Measurements from ENCODE around the gene SH2D3C. TPM values are rescaled to one million over a fixed set of nuclear protein-coding genes. Genes with fewer than 3 reads are reported as not detected.

SH2D3C gene, protein sequence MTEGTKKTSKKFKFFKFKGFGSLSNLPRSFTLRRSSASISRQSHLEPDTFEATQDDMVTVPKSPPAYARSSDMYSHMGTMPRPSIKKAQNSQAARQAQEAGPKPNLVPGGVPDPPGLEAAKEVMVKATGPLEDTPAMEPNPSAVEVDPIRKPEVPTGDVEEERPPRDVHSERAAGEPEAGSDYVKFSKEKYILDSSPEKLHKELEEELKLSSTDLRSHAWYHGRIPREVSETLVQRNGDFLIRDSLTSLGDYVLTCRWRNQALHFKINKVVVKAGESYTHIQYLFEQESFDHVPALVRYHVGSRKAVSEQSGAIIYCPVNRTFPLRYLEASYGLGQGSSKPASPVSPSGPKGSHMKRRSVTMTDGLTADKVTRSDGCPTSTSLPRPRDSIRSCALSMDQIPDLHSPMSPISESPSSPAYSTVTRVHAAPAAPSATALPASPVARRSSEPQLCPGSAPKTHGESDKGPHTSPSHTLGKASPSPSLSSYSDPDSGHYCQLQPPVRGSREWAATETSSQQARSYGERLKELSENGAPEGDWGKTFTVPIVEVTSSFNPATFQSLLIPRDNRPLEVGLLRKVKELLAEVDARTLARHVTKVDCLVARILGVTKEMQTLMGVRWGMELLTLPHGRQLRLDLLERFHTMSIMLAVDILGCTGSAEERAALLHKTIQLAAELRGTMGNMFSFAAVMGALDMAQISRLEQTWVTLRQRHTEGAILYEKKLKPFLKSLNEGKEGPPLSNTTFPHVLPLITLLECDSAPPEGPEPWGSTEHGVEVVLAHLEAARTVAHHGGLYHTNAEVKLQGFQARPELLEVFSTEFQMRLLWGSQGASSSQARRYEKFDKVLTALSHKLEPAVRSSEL
- total RNA-seq: 77.8 and 95.6 TPM in 2 replicates

GRCh38 chr9:127778280-127779135 lies at the start of gene SH2D3C:
TSS of gene SH2D3C (minus strand) at chr9:127778666. CDS start at chr9:127778627, 39 bp downstream.
- no peak for DNase-seq

GRCh38 chr9:127826253-127826913 lies 47.9 kb upstream of the SH2D3C start:
- DNase-seq: no peak

GRCh38 chr9:127825319-127826051 lies 47.0 kb upstream of the SH2D3C start:
- no peak for DNase-seq

- DNase-seq: no peak
These were observed 43.6 kb upstream of the SH2D3C start for GRCh38 chr9:127822108-127822507.

- DNase-seq: no peak
These were observed 40.1 kb upstream of the SH2D3C start for GRCh38 chr9:127818574-127818973.

GRCh38 chr9:127817881-127818434 lies 39.5 kb upstream of the SH2D3C start:
- no peak for DNase-seq

GRCh38 chr9:127816728-127817127 lies 38.3 kb upstream of the SH2D3C start:
- DNase-seq: no peak

GRCh38 chr9:127816362-127816725 lies 37.9 kb upstream of the SH2D3C start:
- peak; percentile 64 for DNase-seq

- no peak for DNase-seq
These were observed 37.3 kb upstream of the SH2D3C start for GRCh38 chr9:127815512-127816361.

GRCh38 chr9:127814619-127815511 lies 36.4 kb upstream of the SH2D3C start:
- DNase-seq: no peak

- peak; percentile 76 for DNase-seq
These were observed 35.3 kb upstream of the SH2D3C start for GRCh38 chr9:127813686-127814226.

DNA sequence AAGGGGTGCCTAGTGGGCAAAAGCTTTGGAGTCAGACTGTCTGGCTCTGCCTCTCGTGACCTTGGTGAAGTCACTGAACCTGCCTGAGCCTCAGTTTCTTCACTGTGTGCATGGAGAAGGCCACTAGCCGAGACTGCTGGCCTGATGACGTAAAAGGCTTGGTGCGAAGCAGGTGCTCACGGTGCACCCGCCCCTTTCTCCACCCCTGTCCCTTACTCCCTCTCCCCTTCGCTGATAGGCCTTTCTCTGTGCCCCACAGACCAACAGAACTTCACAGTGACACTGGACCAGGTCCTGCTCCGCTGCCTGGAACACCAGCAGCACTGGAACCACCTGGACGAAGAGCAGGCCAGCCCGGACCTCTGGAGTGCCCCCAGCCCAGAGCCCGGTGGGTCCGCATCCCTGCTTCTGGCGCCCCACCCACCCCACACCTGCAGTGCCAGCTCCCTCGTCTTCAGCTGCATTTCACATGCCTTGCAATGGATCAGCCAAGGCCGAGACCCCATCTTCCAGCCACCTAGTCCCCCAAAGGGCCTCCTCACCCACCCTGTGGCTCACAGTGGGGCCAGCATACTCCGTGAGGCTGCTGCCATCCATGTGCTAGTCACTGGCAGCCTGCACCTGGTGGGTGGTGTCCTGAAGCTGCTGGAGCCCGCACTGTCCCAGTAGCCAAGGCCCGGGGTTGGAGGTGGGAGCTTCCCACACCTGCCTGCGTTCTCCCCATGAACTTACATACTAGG lies 34.6 kb upstream of the SH2D3C start:
- no peak for DNase-seq

- no peak for DNase-seq
These were observed 33.5 kb upstream of the SH2D3C start for GRCh38 chr9:127812011-127812410.

- no peak for DNase-seq
These were observed 32.1 kb upstream of the SH2D3C start for GRCh38 chr9:127810378-127811187.

DNA sequence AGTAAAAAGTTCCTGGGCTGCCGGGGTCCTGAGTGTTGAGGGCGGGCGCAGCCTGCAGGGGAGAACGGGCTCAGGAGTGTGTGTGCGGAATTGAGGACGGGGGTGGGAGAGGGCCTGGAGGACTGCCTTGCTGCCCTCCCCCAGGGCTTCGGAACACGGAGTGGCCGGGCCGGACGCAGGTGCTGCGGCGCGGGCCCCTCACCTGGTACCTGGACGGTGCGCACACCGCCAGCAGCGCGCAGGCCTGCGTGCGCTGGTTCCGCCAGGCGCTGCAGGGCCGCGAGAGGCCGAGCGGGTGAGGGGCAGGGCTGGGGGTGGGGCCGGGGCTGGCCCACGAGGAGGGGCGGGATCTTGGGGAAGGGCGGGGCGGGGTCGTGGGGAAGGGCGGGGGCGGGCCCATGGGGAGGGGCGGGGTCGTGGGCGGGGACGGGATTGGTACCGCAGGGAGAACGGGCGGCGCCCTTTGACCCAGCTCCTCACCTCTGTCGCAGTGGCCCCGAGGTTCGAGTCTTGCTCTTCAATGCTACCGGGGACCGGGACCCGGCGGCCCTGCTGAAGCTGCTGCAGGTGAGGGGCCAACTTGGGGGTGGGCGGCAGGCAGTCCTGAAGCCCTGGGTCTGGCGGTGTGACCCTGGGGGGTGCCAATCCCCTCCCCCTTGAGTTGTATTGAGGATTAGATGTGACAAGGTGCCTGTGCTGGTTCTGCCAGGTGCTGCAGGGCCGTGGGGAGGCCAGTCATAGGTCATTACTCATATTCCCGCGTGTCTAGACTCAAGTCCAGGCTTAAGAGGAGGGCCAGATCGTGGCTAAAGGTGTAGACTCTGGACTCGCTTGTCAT lies 31.3 kb upstream of the SH2D3C start:
- no peak for DNase-seq

DNA sequence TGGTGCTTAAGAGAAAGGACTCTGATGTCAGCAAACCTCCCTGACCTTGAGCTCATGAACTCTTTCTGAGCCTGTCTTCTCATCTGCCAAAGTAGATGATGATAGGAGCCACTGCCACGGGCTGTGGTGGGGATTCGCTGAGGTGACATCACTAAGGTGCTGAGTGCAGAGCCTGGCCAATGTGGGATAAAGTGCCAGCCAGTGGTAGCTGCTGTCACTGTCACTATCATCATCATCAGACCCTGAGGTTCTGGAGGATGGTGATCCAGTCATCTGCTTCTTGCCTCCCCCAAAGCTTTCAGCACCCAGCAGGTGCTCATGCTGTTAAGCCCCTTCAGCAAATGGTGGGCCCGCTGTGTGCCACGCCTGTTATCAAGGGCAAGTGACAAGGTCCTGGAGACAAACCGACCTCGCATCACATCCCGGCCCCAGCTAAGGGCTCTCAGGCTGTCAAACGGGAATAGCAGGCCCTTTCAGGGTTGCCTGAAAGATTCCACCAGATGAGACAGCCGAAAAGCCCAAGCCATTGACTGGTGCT lies 30.6 kb upstream of the SH2D3C start:
- DNase-seq: no peak
